Activated naive CD4-positive, alpha-beta T cell treated with anti-CD3 and anti-CD28 coated beads, Interleukin-2, amount 10 ng/mL, durations not matched to agents 7 days and 5 days (primary cell): ENCODE measurements around the gene MACROD1.
"Not testable (repeated sequence)": the region's sequence is repeated elsewhere in the genome, so short reads cannot be mapped to it uniquely, and the experiment has no call there.

Experiments used
- CTCF ChIA-PET: fragments of 350-600 bp; sonication (Branson Sonifier 250); formaldehyde crosslinking; loops from one replicate; lab custom pipeline; 2021; ENCODE audit warnings: antibody characterized with exemption; lab: Charles Lee
- DNase-seq: peaks from one replicate; pipeline ENCODE4 v3.0.0-alpha.2; 2020
- H3K27ac Mint-ChIP-seq: one replicate; pipeline ENCODE4 v1.8.0; 2021; ENCODE audit warnings: mild to moderate bottlenecking, moderate library complexity, mixed read lengths
- H3K27me3 Mint-ChIP-seq: one replicate; pipeline ENCODE4 v1.8.0; 2021; ENCODE audit warnings: mild to moderate bottlenecking, mixed read lengths
- H3K36me3 Mint-ChIP-seq: one replicate; pipeline ENCODE4 v1.8.0; 2021; ENCODE audit warnings: mixed read lengths
- H3K4me1 Mint-ChIP-seq: one replicate; pipeline ENCODE4 v1.8.0; 2021; ENCODE audit warnings: mixed read lengths
- H3K4me3 Mint-ChIP-seq: one replicate; pipeline ENCODE4 v1.8.0; 2021; ENCODE audit warnings: mild to moderate bottlenecking, moderate library complexity, mixed read lengths
- H3K9me3 Mint-ChIP-seq: one replicate; pipeline ENCODE4 v1.8.0; 2021; ENCODE audit warnings: mixed read lengths

Gene MACROD1

GRCh38 chr11:64178951-64179639, 13.2 kb upstream of the MACROD1 start:
- Mint-ChIP-seq H3K4me1 (peaks cover 50% of the 10 kb centered on the region), H3K36me3 (peaks cover 16% of the 10 kb centered on the region), H3K4me3 (no peak overlapping the region), H3K27me3 (no peaks in the 10 kb centered on the region), H3K27ac (no peak overlapping the region), H3K9me3 (peaks cover 1% of the 10 kb centered on the region)
- DNase-seq: no peak
- CTCF ChIA-PET: no interaction called here

DNA sequence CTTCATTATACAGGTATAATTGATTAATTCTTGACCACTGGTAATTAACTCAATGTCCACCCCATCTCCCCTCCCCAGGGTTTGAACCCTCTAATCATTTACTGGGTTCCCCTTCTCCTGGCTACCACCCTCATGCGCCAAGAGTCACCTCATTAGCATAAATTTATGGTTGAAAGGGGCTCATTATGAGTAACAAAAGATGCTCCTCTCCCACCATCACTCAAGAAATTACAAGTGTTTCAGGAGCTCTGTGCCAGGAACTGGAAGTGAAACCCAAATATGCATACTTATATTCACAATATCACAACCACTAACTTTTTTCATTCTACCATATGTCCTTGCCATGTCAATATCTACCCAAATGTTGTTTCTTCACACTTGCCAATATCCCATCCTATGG, 12.3 kb upstream of the MACROD1 start:
- CTCF ChIA-PET: no interaction called here
- Mint-ChIP-seq H3K36me3 (peaks cover 18% of the 10 kb centered on the region), H3K4me3 (no peak overlapping the region), H3K4me1 (peaks cover 41% of the 10 kb centered on the region), H3K9me3 (peaks cover 6% of the 10 kb centered on the region), H3K27ac (no peak overlapping the region), H3K27me3 (no peaks in the 10 kb centered on the region)
- no peak for DNase-seq

- CTCF ChIA-PET: no interaction called here
- Mint-ChIP-seq H3K27me3 (no peaks in the 10 kb centered on the region), H3K4me1 (peaks cover 32% of the 10 kb centered on the region), H3K4me3 (no peak overlapping the region), H3K36me3 (peaks cover 18% of the 10 kb centered on the region), H3K9me3 (peaks cover 6% of the 10 kb centered on the region), H3K27ac (peak overlapping the region; percentile 83)
- peak; percentile 51 for DNase-seq
Observed at GRCh38 chr11:64176751-64177150, 10.8 kb upstream of the MACROD1 start.

DNA sequence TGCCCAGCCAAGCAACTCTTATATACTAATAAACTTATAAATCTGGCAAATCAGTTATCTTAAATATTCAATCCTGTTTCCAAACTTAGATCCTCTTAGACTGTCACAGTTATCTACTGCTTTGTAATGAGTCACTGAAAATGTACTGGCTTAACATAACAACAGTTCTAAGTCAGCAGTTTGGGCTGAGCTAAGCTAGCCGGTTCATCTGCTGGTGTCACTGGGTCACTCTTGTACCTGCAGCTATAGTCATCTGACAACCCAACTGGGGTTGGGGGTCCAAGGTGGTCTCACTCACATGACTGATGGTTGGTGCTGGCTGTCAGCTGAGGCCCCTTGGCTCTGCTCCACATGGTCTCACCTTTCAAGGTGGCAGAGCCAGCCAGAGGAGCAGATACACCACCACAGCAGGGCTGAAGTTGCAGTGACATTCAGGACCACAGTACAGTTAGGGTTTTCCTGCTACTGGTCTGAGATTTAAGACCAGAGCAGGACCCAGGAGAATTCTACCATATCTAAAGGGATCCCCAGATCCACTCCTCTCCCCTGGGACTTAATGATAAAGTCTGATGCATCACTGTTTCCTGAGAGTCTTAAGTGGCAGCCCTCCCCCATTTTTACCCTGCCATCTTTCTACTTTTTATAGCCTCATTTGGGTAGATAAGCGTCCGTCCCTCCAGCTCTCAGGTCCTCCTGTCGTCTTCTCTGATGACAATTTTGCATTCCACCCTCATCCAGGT, 7.9 kb upstream of the MACROD1 start:
- Mint-ChIP-seq H3K4me3 (no peak overlapping the region), H3K36me3 (peaks cover 15% of the 10 kb centered on the region), H3K27me3 (no peaks in the 10 kb centered on the region), H3K27ac (no peak overlapping the region), H3K4me1 (peaks cover 21% of the 10 kb centered on the region), H3K9me3 (peaks cover 6% of the 10 kb centered on the region)
- no peak for DNase-seq
- CTCF ChIA-PET: no interaction called here

DNA sequence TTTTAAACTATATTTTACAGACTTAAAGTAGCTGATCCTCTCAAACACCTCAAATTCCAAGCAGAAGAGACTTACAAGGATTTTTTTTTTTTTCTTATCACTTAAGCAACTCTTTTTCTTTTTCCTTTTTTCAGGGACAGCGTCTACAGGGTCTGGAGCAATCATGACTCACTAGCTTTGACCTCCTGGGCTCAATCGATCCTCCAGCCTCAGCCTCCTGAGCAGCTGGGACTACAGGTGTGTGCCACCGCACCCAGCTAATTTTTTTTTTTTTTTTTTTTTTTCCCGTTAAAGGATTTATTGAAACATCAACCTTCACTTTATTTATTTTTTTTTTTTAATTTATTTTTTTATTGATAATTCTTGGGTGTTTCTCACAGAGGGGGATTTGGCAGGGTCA, 4.5 kb upstream of the MACROD1 start:
- Mint-ChIP-seq H3K4me1 (peaks cover 7% of the 10 kb centered on the region), H3K9me3 (peaks cover 6% of the 10 kb centered on the region), H3K27me3 (no peaks in the 10 kb centered on the region), H3K27ac (no peak overlapping the region), H3K36me3 (peaks cover 4% of the 10 kb centered on the region), H3K4me3 (no peak overlapping the region)
- CTCF ChIA-PET: interaction anchor here (0.6 to 1.8 kb wide), 3 partner anchors 18 to 183 kb away, joined by 3 to 7 read pairs (median 4); no protein-coding TSS in a partner anchor
- no peak for DNase-seq

- peak; percentile 47 for DNase-seq
- Mint-ChIP-seq H3K36me3 (no peaks in the 10 kb centered on the region), H3K27me3 (no peaks in the 10 kb centered on the region), H3K9me3 (no peaks in the 10 kb centered on the region), H3K4me1 (peaks cover 13% of the 10 kb centered on the region), H3K4me3 (peak overlapping the region; percentile 89), H3K27ac (no peak overlapping the region)
- CTCF ChIA-PET: interaction anchor here (0.6 to 1.7 kb wide), 3 partner anchors 13 to 39 kb away, joined by 3 to 5 read pairs (median 3); no protein-coding TSS in a partner anchor
Observed at GRCh38 chr11:64165481-64165841, 452 bp downstream of the MACROD1 start.

GRCh38 chr11:64164392-64165312, 1.3 kb downstream of the MACROD1 start:
- Mint-ChIP-seq H3K4me1 (peaks cover 13% of the 10 kb centered on the region), H3K27ac (peak overlapping the region; percentile 69), H3K9me3 (no peaks in the 10 kb centered on the region), H3K36me3 (no peaks in the 10 kb centered on the region), H3K4me3 (peak overlapping the region; percentile 89), H3K27me3 (no peaks in the 10 kb centered on the region)
- CTCF ChIA-PET: interaction anchor here (0.6 to 3.5 kb wide), 4 partner anchors 12 to 40 kb away, joined by 3 to 16 read pairs (median 4); no protein-coding TSS in a partner anchor
- no peak for DNase-seq

DNA sequence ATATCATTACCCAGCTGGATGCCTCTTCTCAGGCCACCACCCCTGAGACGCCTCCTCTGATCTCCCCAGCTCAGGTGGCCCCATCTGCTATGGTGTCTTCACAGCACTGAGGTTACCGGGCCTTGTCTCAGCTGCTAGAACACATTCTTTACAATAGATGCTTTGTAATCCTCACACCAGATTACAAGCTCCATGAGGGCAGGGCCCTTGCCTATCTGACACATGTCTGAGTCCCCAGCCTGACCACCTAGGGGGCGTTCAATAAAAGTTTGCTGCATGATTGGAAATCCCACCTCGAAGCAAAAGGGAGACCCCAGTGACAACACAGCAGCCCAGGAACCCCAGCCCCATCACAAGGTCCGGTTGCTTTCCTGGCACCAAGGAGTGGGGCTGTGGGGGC, 2.0 kb downstream of the MACROD1 start:
- Mint-ChIP-seq H3K36me3 (no peaks in the 10 kb centered on the region), H3K9me3 (no peaks in the 10 kb centered on the region), H3K4me3 (peak overlapping the region; percentile 11), H3K27ac (no peak overlapping the region), H3K27me3 (no peaks in the 10 kb centered on the region), H3K4me1 (peaks cover 13% of the 10 kb centered on the region)
- DNase-seq: no peak
- CTCF ChIA-PET: interaction anchor here (3.5 kb wide), 1 partner anchor 11 kb away, joined by 16 read pairs; no protein-coding TSS in a partner anchor

- not testable (repeated sequence) for H3K27me3 Mint-ChIP-seq, H3K27ac Mint-ChIP-seq, H3K9me3 Mint-ChIP-seq, H3K36me3 Mint-ChIP-seq, DNase-seq, H3K4me3 Mint-ChIP-seq
- CTCF ChIA-PET: interaction anchor here (3.5 kb wide), 1 partner anchor 10 kb away, joined by 16 read pairs; no protein-coding TSS in a partner anchor
- H3K4me1 Mint-ChIP-seq: peaks cover 13% of the 10 kb centered on the region
Observed at GRCh38 chr11:64162769-64163168, 3.1 kb downstream of the MACROD1 start.

DNA sequence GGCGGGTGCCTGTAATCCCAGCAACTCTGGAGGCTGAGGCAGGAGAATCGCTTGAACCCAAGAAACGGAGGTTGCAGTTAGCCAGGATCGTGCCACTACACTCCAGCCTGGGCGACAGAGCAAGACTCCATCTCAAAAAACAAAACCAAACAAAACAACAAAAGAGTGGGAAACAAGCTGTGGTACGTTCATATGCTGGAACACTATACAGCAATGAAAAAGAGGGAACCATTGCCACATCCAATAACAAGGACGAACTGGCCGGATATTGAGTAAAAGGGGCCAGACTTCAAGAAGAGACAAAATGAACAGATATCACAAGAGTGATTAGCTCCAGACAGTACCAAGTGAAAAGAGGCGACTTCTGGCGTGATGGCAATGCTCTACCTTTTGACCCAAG, 4.9 kb downstream of the MACROD1 start:
- H3K4me1 Mint-ChIP-seq: peaks cover 8% of the 10 kb centered on the region
- no peaks in the 10 kb centered on the region for H3K27me3 Mint-ChIP-seq
- no peak overlapping the region for H3K4me3 Mint-ChIP-seq
- no peak overlapping the region for H3K27ac Mint-ChIP-seq
- no peak for DNase-seq
- H3K9me3 Mint-ChIP-seq: no peaks in the 10 kb centered on the region
- H3K36me3 Mint-ChIP-seq: no peaks in the 10 kb centered on the region
- CTCF ChIA-PET: interaction anchor here (3.5 kb wide), 1 partner anchor 8 kb away, joined by 16 read pairs; no protein-coding TSS in a partner anchor

DNA sequence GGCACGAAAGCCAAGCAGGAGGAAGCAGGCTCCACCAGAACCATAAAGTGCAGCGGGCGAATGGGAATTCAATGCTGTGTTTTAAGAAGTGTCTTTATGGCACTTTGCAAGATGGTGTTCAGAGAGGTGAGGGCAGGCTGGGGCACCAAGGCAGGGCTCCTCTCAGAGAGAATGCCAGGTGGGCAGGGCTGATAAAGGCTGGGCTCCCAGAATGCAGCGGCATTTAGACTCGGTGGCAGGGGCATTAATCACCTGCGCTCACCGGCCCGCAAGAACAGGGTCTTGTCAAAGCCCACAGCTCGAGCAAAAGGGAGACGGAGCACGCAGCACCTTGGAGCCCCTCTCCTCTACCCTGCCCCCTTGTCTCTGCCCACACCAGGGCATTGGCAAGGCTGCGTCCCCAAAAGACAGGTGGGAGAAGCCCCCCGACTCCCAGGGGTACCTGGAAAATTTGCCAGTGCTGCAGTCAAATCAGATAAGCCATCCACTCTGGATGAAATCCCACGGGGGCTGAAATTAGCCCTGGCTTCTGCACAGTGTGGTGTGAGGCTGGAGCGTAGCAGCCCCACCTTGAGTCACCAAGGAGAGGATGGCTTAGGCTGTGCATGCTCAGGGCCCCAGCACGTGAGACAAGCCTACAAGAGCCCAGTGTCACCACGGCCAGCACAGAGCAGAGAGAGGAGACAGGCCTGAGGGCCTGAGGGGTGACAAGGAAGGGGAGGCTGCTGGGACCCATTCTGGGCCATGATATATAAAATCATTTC, 8.1 kb downstream of the MACROD1 start:
- no peak for DNase-seq
- Mint-ChIP-seq H3K4me1 (peaks cover 4% of the 10 kb centered on the region), H3K9me3 (no peaks in the 10 kb centered on the region), H3K27me3 (peaks cover 11% of the 10 kb centered on the region), H3K36me3 (no peaks in the 10 kb centered on the region), H3K4me3 (no peak overlapping the region), H3K27ac (no peak overlapping the region)
- CTCF ChIA-PET: no interaction called here

- Mint-ChIP-seq H3K4me1 (peaks cover 4% of the 10 kb centered on the region), H3K27ac (no peak overlapping the region), H3K4me3 (no peak overlapping the region), H3K36me3 (no peaks in the 10 kb centered on the region), H3K9me3 (no peaks in the 10 kb centered on the region), H3K27me3 (peaks cover 11% of the 10 kb centered on the region)
- DNase-seq: no peak
- CTCF ChIA-PET: no interaction called here
Observed at GRCh38 chr11:64156235-64157011, 9.5 kb downstream of the MACROD1 start.

GRCh38 chr11:64153812-64154211, 12.1 kb downstream of the MACROD1 start:
- Mint-ChIP-seq H3K4me3 (no peak overlapping the region), H3K9me3 (no peaks in the 10 kb centered on the region), H3K36me3 (no peaks in the 10 kb centered on the region), H3K27ac (peak overlapping the region; percentile 47), H3K4me1 (peaks cover 4% of the 10 kb centered on the region), H3K27me3 (peaks cover 11% of the 10 kb centered on the region)
- DNase-seq: no peak
- CTCF ChIA-PET: interaction anchor here (0.8 to 9.0 kb wide), 4 partner anchors 9 to 152 kb away, joined by 3 to 111 read pairs (median 11); no protein-coding TSS in a partner anchor
